HepG2 (cell line): ENCODE data around the gene ADAR. TPM values are rescaled to one million over a fixed set of nuclear protein-coding genes. Genes with fewer than 3 reads are reported as not detected.

Experiments
- CENPX ChIP-seq: sonication (generic); formaldehyde crosslinking; IDR thresholded peaks from 2 replicates; pipeline ENCODE4 v1.9.0; 2021; ENCODE audit warnings: mild to moderate bottlenecking, missing genetic modification reagents, moderate library complexity
- CREM ChIP-seq, 2 experiments: sonication (generic) in 1 of 2; formaldehyde crosslinking in 1 of 2; IDR thresholded peaks; 2 replicates each; pipeline versions ENCODE4 v1.4.0 to v1.6.1; 2016 to 2020; ENCODE audit warnings: antibody characterized with exemption in 1 of 2, mild to moderate bottlenecking in 1 of 2, missing genetic modification reagents in 1 of 2
- ETV5 ChIP-seq: IDR thresholded peaks from 2 replicates; pipeline ENCODE4 v1.6.1; 2018; ENCODE audit warnings: missing biosample characterization, missing genetic modification reagents, inconsistent platforms, borderline replicate concordance
- KIAA2018 ChIP-seq: sonication (generic); formaldehyde crosslinking; IDR thresholded peaks from 2 replicates; pipeline ENCODE4 v1.5.0; 2020; ENCODE audit warnings: mild to moderate bottlenecking, missing genetic modification reagents, borderline replicate concordance
- MTA1 ChIP-seq: sonication (generic); formaldehyde crosslinking; IDR thresholded peaks from 2 replicates; pipeline ENCODE4 v1.4.0; 2020; ENCODE audit warnings: missing genetic modification reagents, mild to moderate bottlenecking, borderline replicate concordance
- REST ChIP-seq, 2 experiments: IDR thresholded peaks; 2 replicates each; pipeline ENCODE4 v1.6.1; 2011 to 2012; ENCODE audit warnings: low read length in 2 of 2, borderline replicate concordance in 1 of 2, low read depth in 1 of 2, mild to moderate bottlenecking in 1 of 2, moderate library complexity in 1 of 2
- REXO4 ChIP-seq: sonication (generic); formaldehyde crosslinking; IDR thresholded peaks from 2 replicates; pipeline ENCODE4 v1.8.0; 2022; ENCODE audit warnings: missing genetic modification reagents, mild to moderate bottlenecking, borderline replicate concordance
- TCF7L2 ChIP-seq: IDR thresholded peaks from 2 replicates; pipeline ENCODE4 v1.6.1; 2011; ENCODE audit warnings: mild to moderate bottlenecking, low read depth, low read length, moderate library complexity
- ZNF530 ChIP-seq: sonication (generic); formaldehyde crosslinking; IDR thresholded peaks from 2 replicates; pipeline ENCODE4 v1.5.0; 2020; ENCODE audit warnings: low read depth, mild to moderate bottlenecking, missing genetic modification reagents
- ZNF567 ChIP-seq: sonication (generic); formaldehyde crosslinking; IDR thresholded peaks from 2 replicates; pipeline ENCODE4 v1.8.1; 2023; ENCODE audit warnings: mild to moderate bottlenecking, missing genetic modification reagents, borderline replicate concordance
- ZNF672 ChIP-seq: sonication (generic); formaldehyde crosslinking; IDR thresholded peaks from 2 replicates; pipeline ENCODE4 v1.8.1; 2022; ENCODE audit warnings: missing genetic modification reagents
- ZNF772 ChIP-seq: sonication (generic); formaldehyde crosslinking; IDR thresholded peaks from 2 replicates; pipeline ENCODE4 v1.5.0; 2020; ENCODE audit warnings: mild to moderate bottlenecking, missing genetic modification reagents
- ZSCAN31 ChIP-seq: sonication (generic); formaldehyde crosslinking; IDR thresholded peaks from 2 replicates; pipeline ENCODE4 v1.5.0; 2020; ENCODE audit warnings: low read depth, mild to moderate bottlenecking, missing genetic modification reagents
- polyA plus RNA-seq, 8 experiments: library from polyadenylated mRNA; depleted of rRNA in 3 of 8; stranded (reverse) in 7 of 8; unstranded in 1 of 8; fragments of >200 nt; fragmentation: Illumina TruSeq in 4 of 8; extraction: Trizol in 4 of 8; gene quantifications; 2 replicates each; pipeline versions ENCODE4 v1.2.1 to v1.2.3, GENCODE V29; 2011 to 2016; ENCODE audit warnings: low read depth in 4 of 8, missing spikeins in 1 of 8, mixed read lengths in 1 of 8; ENCODE audit not compliant: insufficient read depth in 1 of 8
- total RNA-seq, 5 experiments: library from RNA; depleted of rRNA; stranded (reverse); fragments of >200 nt; fragmentation: Illumina TruSeq; extraction: Trizol; gene quantifications; 2 replicates each; pipeline ENCODE4 v1.2.3, GENCODE V29; 2016; ENCODE audit warnings: low read depth in 1 of 5

The ADAR gene
- total and polyA plus RNA-seq, 2 of the 13 experiments (the other 11 are each of a cell fraction or from before 2014, with no cell fraction given), result 70.8 to 86.2 TPM

GRCh38 chr1:154608397-154609270 is 648 bp upstream of the ADAR start (continued):
- TF ChIP-seq REST (IDR thresholded peaks at IDR 0.05; ENCODE audit: borderline replicate concordance in 1 of 2, low read depth in 1 of 2, low read length in 2 of 2) (no peak), REXO4 (CRISPR knock-in tag) (no peak), ZNF567 (CRISPR knock-in tag) (no peak), CENPX (CRISPR knock-in tag) (no peak), MTA1 (no peak), ZNF772 (CRISPR knock-in tag) (no peak), ZNF672 (CRISPR knock-in tag) (no peak), KIAA2018 (no peak), TCF7L2 (no peak), ZNF530 (CRISPR knock-in tag) (no peak), CREM (IDR thresholded peaks at IDR 0.05) (peak; percentile 52), CREM (CRISPR knock-in tag; IDR thresholded peaks at IDR 0.05) (no peak), ETV5 (CRISPR knock-in tag) (0 out of 2 replicates have a peak, but pooled peaks have one; percentile 2), ZSCAN31 (CRISPR knock-in tag) (no peak)
